Left colon (tissue), 2 donors: ENCODE data around the gene PHF20. TPM values are rescaled to one million over a fixed set of nuclear protein-coding genes. Genes with fewer than 3 reads are reported as not detected.
"Not testable (repeated sequence)": the region's sequence is repeated elsewhere in the genome, so short reads cannot be mapped to it uniquely, and the experiment has no call there.

Experiments used
- ATAC-seq: fragments of 200-7000 bp; cut with Tn5 transposase; one replicate; pipeline ENCODE4 v1.9.1; 2020; ENCODE audit warnings: mild to moderate bottlenecking, moderate library complexity
- DNase-seq, 2 donors: peaks; one replicate each; pipeline ENCODE4 v3.0.0-alpha.2; 2020
- intact Hi-C, 2 donors: fragments of 100-400 bp; cut with DNase I in 1 of 2; cut with micrococcal nuclease in 1 of 2; formaldehyde crosslinking; loops; one replicate each; pipeline versions ENCODE4 v1.11.2 to v1.14.0; 2022; cut with DNase I, micrococcal nuclease
- total RNA-seq, 2 donors: library from RNA; stranded (reverse); fragmentation: NEBNext Ultra II Directional; extraction: Animal tissue kit (Norgen Biotek cat#: 25700); gene quantifications; one replicate each; pipeline ENCODE4 v1.2.1, GENCODE V29; 2021
- donor health status: DM: no; HTN: no; CAD: no.
- donor health status: DM: yes; HTN: yes; CAD: no.

Gene PHF20
- total RNA-seq, 2 donors from 2014 or later, result 21.9 to 25.4 TPM

GRCh38 chr20:35899064-35899463 is 127.2 kb downstream of the PHF20 start:
- ATAC-seq (no peak), DNase-seq (no peak)
- intact Hi-C loops, result no loop called here

- intact Hi-C loops, ATAC-seq, DNase-seq: not testable (repeated sequence)
Observed at GRCh38 chr20:35901230-35901629, 129.4 kb downstream of the PHF20 start.

DNA sequence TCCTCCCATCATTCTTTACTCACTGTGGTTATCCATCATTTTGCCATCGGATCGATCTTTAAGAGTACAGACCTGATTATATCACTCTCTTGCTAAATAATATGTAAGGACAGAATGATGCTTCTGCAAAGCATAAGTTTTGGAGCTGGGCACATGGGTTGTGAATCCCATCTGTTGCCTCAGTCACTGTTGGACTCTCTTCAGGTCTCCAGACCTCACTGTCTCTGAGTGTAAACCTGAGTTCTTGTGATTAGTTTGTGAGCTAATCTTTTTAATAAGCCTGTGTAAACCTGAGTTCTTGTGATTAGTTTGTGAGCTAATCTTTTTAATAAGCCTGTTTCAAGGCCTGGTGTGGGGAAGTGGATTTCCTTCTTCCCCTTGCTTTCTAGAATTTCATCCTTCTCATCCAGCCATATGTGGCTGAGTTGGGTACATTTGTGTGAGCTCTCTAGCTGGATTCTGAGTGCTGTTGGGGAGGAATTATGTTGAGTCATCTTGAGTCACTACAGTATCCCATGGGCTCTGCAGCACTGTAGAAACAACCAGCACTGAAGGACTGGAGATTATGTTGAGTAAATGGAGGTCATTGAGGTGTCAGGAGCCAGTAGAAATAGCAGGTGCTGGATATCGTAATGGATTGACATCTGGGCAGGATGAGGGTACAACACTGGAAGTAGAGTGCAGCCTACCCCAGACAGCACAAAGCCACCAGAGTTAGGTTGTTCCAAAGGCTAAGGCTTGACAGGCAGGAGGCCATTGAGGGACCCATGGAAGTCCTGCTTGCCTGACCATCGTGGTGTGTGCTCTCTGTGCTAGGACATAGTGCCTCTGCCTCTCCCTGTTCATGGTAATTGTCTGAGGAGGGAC is 130.1 kb downstream of the PHF20 start:
- intact Hi-C loops, result no loop called here
- DNase-seq (no peak), ATAC-seq (no peak)

DNA sequence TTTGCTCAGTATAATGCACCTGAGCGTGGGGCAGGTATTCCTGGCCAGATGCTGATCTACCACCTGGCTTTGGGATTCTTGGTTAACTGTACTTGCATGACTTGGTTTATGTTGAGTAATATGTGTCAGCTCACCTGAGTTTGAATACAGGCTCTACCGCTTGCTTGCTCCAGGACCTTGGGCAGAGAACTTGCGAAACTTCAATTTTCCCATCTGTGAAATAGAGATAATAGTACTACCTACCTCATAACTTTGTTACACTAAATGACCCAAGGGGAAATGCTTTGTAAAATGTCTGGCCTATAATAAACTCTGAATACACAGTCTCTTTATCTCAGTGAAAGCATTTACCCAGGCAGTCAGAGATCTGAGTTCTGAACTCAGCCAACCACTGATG is 130.7 kb downstream of the PHF20 start:
- DNase-seq (no peak), ATAC-seq (no peak)
- intact Hi-C loops, result no loop called here

DNA sequence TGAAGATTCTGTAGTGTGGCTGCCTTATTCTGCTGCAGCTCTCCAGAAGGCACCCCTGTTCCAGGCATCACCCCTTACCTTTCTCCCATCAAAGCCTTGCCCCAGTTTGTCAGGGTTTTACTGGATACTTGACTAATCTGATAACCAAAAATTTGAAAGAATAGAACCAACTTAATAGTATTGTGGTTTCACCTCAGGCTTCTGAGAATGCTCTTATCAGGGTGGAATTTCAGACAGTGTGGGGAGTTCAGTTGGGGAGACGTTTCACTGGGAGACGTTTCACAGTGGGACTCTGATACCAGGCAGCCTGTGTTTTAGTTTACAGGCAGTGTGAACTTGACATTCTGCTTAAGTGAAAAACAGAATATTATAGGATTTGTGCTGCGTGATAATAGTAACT is 132.0 kb downstream of the PHF20 start:
- DNase-seq (no peak), ATAC-seq (no peak)
- intact Hi-C loops, result no loop called here

GRCh38 chr20:35904982-35905663 is 133.3 kb downstream of the PHF20 start:
- DNase-seq (no peak), ATAC-seq (no peak)
- intact Hi-C loops, result no loop called here

GRCh38 chr20:35907017-35907701 is 135.3 kb downstream of the PHF20 start:
- no peak for DNase-seq

GRCh38 chr20:35908007-35908406 is 136.2 kb downstream of the PHF20 start:
- intact Hi-C loops, result no loop called here
- no peak for ATAC-seq
- DNase-seq, result no peak

More at GRCh38 chr20:35907017-35907701, 135.3 kb downstream of the PHF20 start:
- no peak for ATAC-seq
- intact Hi-C loops, result no loop called here

GRCh38 chr20:35909176-35909575 is 137.4 kb downstream of the PHF20 start:
- intact Hi-C loops, result no loop called here

DNA sequence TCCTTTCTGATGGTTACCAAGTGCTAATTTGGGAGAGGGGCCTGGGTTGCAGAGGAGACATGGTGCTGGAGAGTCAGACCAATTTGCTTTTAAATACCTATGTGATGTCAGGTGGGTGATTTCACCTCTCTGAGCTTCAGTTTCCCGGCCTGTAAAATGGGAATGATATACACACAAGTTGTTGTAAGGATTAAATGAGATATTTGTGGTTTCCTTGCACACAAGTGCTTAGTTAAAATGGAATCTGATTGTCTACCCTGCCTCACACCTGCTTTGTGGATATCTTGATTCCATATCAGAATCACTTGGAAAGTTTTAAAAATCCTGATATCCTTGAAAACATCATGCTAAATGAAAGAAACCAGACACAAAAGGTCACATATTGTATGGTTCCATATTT is 138.0 kb downstream of the PHF20 start:
- ATAC-seq, result no peak
- intact Hi-C loops, result no loop called here
- no peak for DNase-seq

More at GRCh38 chr20:35909176-35909575, 137.4 kb downstream of the PHF20 start:
- ATAC-seq (no peak), DNase-seq (no peak)

DNA sequence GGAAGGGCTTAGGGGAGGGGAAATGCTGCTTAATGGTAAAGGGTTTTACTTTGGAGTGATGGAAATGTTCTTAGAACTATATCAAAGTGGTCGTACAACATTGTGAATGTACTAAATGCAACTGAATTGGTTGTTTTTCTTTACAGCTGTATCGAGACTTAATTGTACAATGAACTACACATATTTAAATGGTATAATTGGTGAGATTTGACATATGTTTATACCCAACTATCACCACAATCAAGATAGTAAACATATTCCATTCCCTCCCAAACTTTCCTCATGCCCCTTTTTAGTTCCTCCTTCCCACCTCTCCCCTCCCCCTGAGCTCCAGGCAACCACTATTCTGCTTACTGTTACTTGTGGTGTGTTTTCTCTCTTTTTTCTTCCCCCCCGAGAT is 138.4 kb downstream of the PHF20 start:
- intact Hi-C loops, result no loop called here
- DNase-seq, result no peak
- ATAC-seq, result no peak

DNA sequence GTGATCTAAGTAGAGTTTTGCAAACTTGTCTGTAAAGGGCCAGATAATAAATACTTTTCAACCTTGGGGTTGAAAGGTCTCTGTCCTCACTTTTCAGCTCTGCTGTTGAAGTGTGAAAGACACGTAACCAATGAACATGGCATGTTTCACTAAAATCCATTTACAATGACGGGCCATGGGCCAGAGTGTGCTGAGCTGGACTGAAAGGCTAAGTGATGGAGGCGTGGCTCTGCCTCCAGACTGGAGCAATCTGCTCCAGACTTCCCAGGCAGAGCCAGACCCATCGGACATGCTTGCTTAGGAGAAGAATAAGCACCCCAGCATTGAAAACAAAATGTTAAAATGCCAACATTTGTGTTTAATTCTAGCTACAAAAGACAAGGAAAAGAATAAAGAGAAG is 141.1 kb downstream of the PHF20 start:
- ATAC-seq (no peak), DNase-seq (no peak)
- intact Hi-C loops, result no loop called here

DNA sequence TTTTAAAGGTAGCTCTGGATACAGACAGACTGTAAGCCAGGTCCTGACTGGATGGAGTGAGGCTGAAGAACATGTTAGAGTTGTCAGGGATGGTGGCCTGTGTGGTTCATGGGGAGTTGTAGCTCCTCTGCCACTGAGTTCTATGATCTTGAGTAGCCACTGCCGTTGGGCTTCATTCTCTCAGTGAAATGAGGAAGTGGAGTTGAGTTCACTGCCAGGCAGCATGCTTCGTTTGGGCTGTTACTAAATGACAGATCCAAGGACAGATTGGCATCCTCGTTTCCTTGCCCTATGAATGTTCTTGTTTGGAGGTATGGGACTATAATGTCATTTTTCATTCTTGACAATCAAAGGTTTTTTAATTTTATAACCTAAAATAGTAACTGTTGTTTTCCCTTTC is 145.3 kb downstream of the PHF20 start:
- DNase-seq, result no peak
- no peak for ATAC-seq
- intact Hi-C loops, result no loop called here

GRCh38 chr20:35918021-35918420 is 146.2 kb downstream of the PHF20 start:
- intact Hi-C loops, result no loop called here
- no peak for ATAC-seq
- DNase-seq, result no peak

DNA sequence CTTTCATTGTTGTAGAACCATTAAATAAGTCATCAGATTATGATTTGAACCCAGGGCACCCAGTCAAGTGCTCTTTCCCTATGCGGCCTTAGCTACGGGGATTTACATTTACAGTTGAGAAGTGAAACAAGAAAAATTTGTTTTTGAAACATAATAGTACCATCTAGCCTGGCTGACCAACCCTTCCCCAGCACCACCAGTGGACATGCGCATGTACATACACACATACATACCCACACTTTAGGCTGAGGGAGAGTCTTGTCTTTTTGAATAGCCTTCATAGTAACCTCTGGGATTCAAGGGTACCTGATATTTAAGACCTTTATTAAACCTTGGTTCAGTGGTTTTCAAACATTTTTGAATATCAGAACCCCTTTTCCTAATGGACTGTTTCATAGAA is 148.7 kb downstream of the PHF20 start:
- ATAC-seq (no peak), DNase-seq (no peak)
- intact Hi-C loops, result no loop called here

GRCh38 chr20:35929301-35929700 is 157.5 kb downstream of the PHF20 start:
- ATAC-seq (no peak), DNase-seq (no peak)
- intact Hi-C loops, result no loop called here

DNA sequence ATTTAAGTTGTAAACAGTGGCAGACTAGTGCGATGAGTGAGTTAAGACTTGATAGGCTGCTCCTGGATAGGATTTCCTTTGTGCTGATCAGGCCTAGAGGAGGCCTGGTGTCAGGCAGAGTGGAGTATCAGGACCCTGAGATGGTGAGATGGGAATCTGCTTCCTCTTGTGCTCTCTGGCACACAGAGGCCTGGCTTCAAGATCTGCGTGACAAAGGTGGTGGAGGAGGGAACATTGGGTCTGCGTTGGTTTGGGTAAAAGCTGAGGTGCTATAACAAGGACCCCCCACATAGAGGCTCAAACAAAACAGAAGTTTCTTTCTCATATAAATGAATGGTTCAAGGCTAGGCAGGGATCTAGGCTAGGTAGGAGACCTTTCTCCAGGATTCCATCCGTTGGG is 162.2 kb downstream of the PHF20 start:
- ATAC-seq (no peak), DNase-seq (no peak)
- intact Hi-C loops, result no loop called here

DNA sequence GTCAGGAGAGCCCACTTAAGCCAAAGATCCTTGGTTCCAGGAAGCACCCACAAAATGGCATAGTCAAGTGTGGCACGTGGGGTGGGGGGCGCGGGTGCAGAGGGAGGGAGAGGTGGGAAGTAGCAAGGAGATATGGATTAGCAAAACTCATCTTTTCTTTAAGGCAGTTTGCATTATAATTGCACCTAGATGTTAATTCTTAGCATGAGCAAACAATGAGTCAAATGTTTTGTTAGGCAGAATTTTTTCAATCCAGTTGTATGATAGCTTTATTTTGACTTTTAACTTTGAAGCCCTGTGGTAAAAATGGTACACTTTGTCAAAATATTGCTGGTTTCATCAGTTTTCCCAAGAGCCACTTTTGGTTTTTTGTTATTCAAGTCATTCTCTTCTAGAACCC is 167.4 kb downstream of the PHF20 start:
- intact Hi-C loops, result no loop called here
- DNase-seq (no peak), ATAC-seq (no peak)

- ATAC-seq (no peak), DNase-seq (no peak)
- intact Hi-C loops, result no loop called here
Observed at GRCh38 chr20:35941620-35942019, 169.8 kb downstream of the PHF20 start.

DNA sequence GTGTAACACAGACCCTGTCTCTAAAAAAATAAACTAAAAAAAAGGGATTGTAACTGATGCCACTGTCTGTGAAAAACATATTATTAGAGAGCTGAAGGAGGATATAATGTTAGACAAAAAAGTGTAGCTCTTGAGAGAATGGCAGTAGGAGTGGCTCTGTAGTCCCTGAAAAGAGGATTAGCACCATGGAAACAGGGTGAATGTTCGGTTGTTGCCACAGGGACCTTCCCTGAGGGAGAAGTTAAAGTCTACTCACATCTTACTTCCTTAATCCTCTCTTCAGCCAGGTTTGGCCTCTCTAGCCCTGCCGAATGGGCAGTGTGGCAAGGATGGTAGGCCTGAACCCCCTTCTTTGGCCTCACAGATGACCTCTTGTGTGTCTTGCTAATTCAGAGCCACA is 170.4 kb downstream of the PHF20 start:
- intact Hi-C loops, result no loop called here
- ATAC-seq (no peak), DNase-seq (no peak)
